Adrenal gland (tissue), 12 donors: ENCODE results near the gene SPRYD7. TPM values are rescaled to one million over a fixed set of nuclear protein-coding genes. Genes with fewer than 3 reads are reported as not detected.

Experiments
- DNase-seq, 7 donors: peaks; one replicate each; pipeline ENCODE4 v3.0.0-alpha.2; 2019 to 2020
- H3K27ac ChIP-seq, 5 donors: fragments of 200-600 bp; sonication (generic) in 4 of 5; 1 replicate in 3 of 5; 2 replicates in 2 of 5; pipeline versions ENCODE4 v1.5.1 to v1.8.0; 2016 to 2020; ENCODE audit warnings: mild to moderate bottlenecking in 1 of 5
- H3K27me3 ChIP-seq: fragments of 200-600 bp; 2 replicates; pipeline ENCODE4 v1.8.0; 2021
- H3K36me3 ChIP-seq, 2 donors: fragments of 200-600 bp; replicated peaks in 1 of 2; 1 replicate in 1 of 2; 2 replicates in 1 of 2; pipeline versions ENCODE4 v1.5.1 to v1.8.0; 2018 to 2022
- H3K4me1 ChIP-seq, 2 donors: fragments of 200-600 bp; replicated peaks in 1 of 2; 1 replicate in 1 of 2; 2 replicates in 1 of 2; pipeline versions ENCODE4 v1.5.1 to v1.8.0; 2018 to 2021
- H3K4me3 ChIP-seq, 4 donors: fragments of 200-600 bp; sonication (generic) in 3 of 4; one replicate each; pipeline ENCODE4 v1.5.1; 2016 to 2018
- H3K9me3 ChIP-seq, 3 donors: fragments of 200-600 bp; sonication (generic) in 1 of 3; replicated peaks in 1 of 3; 1 replicate in 2 of 3; 2 replicates in 1 of 3; pipeline versions ENCODE4 v1.5.1 to v1.8.0; 2016 to 2021
- CTCF ChIP-seq, 6 experiments: fragments of 450-650 bp in 4 of 6; fragments of 200-600 bp in 2 of 6; sonication (generic) in 1 of 6; IDR thresholded peaks; 1 replicate in 5 of 6; 2 replicates in 1 of 6; pipeline versions ENCODE4 v1.5.1 to v1.8.0; 2016 to 2021; ENCODE audit warnings: antibody characterized with exemption in 6 of 6, mild to moderate bottlenecking in 2 of 6, moderate library complexity in 1 of 6
- POLR2A ChIP-seq, 2 donors: fragments of 450-650 bp; IDR thresholded peaks; one replicate each; pipeline ENCODE4 v1.6.1; 2017; ENCODE audit warnings: antibody characterized with exemption in 2 of 2, mild to moderate bottlenecking in 2 of 2, moderate library complexity in 1 of 2
- WGBS, 4 donors: extraction: QIAGEN DNeasy Blood & Tissue Kit in 2 of 4; methylation state at CpG; one replicate each; pipeline versions ENCODE4 v1.1.5 to v1.1.7; 2013 to 2017; 5-methylcytosine and 5-hydroxymethylcytosine counted together
- intact Hi-C, 2 donors: fragments of 100-400 bp; cut with DNase I; formaldehyde crosslinking; loops; one replicate each; pipeline versions ENCODE4 v1.14.1 to v1.15.0; 2022 to 2023
- polyA plus RNA-seq, 3 donors: library from polyadenylated mRNA; stranded (reverse); fragments of 200-250 nt in 2 of 3; fragments of 350-450 nt in 1 of 3; fragmentation: Illumina TruSeq in 1 of 3; extraction: RNeasy Lipid Tissue Mini Kit (QIAGEN cat#74804) in 1 of 3; gene quantifications; one replicate each; pipeline ENCODE4 v1.2.3, GENCODE V29; 2013 to 2014
- total RNA-seq, 9 donors: library from RNA; depleted of rRNA in 4 of 9; stranded (reverse); fragments of >200 nt in 4 of 9; fragments of 120-200 nt in 1 of 9; fragmentation: NEBNext Ultra II Directional in 1 of 9; extraction: Animal tissue kit (Norgen Biotek cat#: 25700) in 1 of 9; gene quantifications; one replicate each; pipeline versions ENCODE4 v1.1.0 to v1.2.4, GENCODE V29; 2013 to 2023
- donor health status: healthy with polysubstance abuse.
- donor health status: Bipolar disorder and iron deficiency.
- donor health status: DM: yes; HTN: yes; CAD: no.
- donor health status: DM: no; HTN: no; CAD: no.
- donor health status: DM: no; HTN: no; CAD: no.
- donor health status: DM: yes; HTN: yes; CAD: no.

SPRYD7 gene
- total and polyA plus RNA-seq, 12 donors: 5.9 to 18.5 (median 8.1) TPM

GRCh38 chr13:49908637-49909036 is 27.5 kb downstream of the SPRYD7 start:
- Histone ChIP-seq H3K4me3 (no peak overlapping the region), H3K9me3 (no peaks in the 10 kb centered on the region), H3K36me3 (no peaks in the 10 kb centered on the region), H3K4me1 (no peaks in the 10 kb centered on the region), H3K27me3 (no peaks in the 10 kb centered on the region), H3K27ac (no peak overlapping the region)
- intact Hi-C loops: no loop called here
- no peak for DNase-seq
- TF ChIP-seq CTCF (IDR thresholded peaks at IDR 0.05) (no peak), POLR2A (IDR thresholded peaks at IDR 0.05) (no peak)
- 85 to 90% (median 87%) methylated on average over 5 of the region's 5 CpGs for WGBS, 4 donors

- Histone ChIP-seq H3K9me3 (no peaks in the 10 kb centered on the region), H3K27ac (no peak overlapping the region), H3K27me3 (no peaks in the 10 kb centered on the region), H3K4me1 (no peaks in the 10 kb centered on the region), H3K36me3 (no peaks in the 10 kb centered on the region), H3K4me3 (no peak overlapping the region)
- intact Hi-C loops: no loop called here
- no peak for DNase-seq
- TF ChIP-seq POLR2A (IDR thresholded peaks at IDR 0.05) (no peak), CTCF (IDR thresholded peaks at IDR 0.05) (no peak)
- WGBS, 4 donors: 87 to 96% (median 91%) methylated on average over 5 of the region's 5 CpGs
Measured at GRCh38 chr13:49904729-49905456, 31.2 kb downstream of the SPRYD7 start.

GRCh38 chr13:49898792-49899191 is 37.3 kb downstream of the SPRYD7 start:
- no peak for DNase-seq
- H3K27me3 ChIP-seq: no peaks in the 10 kb centered on the region
- intact Hi-C loops: no loop called here
- no peak overlapping the region for H3K4me3 ChIP-seq
- H3K36me3 ChIP-seq: no peaks in the 10 kb centered on the region
- TF ChIP-seq POLR2A (IDR thresholded peaks at IDR 0.05) (no peak), CTCF (IDR thresholded peaks at IDR 0.05) (no peak)
- H3K9me3 ChIP-seq: no peaks in the 10 kb centered on the region
- no peak overlapping the region for H3K27ac ChIP-seq
- 91 to 97% (median 94%) methylated on average over 8 of the region's 8 CpGs for WGBS, 4 donors
- H3K4me1 ChIP-seq: no peaks in the 10 kb centered on the region

- H3K36me3 ChIP-seq: no peaks in the 10 kb centered on the region
- 71 to 83% (median 76%) methylated on average over 3 of the region's 3 CpGs for WGBS, 4 donors
- no peak overlapping the region for H3K27ac ChIP-seq
- no peaks in the 10 kb centered on the region for H3K9me3 ChIP-seq
- DNase-seq: no peak
- no peaks in the 10 kb centered on the region for H3K4me1 ChIP-seq
- TF ChIP-seq POLR2A (IDR thresholded peaks at IDR 0.05): no peak
- TF ChIP-seq CTCF (IDR thresholded peaks at IDR 0.05): no peak
- no peak overlapping the region for H3K4me3 ChIP-seq
- intact Hi-C loops: no loop called here
- no peaks in the 10 kb centered on the region for H3K27me3 ChIP-seq
Measured at GRCh38 chr13:49897713-49898112, 38.4 kb downstream of the SPRYD7 start.
